CD4-positive, alpha-beta T cell treated with Interleukin-12 subunit alpha and Interleukin-12 subunit beta, for 1 hour (primary cell): ENCODE results near the gene ENAH.
A peak's percentile ranks its signal among the peaks of the same experiment; 100 is the strongest.

ENCODE experiments used
- DNase-seq: peaks from one replicate; pipeline ENCODE4 v3.0.0-alpha.2; 2020

Gene ENAH

GRCh38 chr1:225468270-225469020 lies 184.5 kb downstream of the ENAH start:
- DNase-seq, result peak; percentile 30

DNA sequence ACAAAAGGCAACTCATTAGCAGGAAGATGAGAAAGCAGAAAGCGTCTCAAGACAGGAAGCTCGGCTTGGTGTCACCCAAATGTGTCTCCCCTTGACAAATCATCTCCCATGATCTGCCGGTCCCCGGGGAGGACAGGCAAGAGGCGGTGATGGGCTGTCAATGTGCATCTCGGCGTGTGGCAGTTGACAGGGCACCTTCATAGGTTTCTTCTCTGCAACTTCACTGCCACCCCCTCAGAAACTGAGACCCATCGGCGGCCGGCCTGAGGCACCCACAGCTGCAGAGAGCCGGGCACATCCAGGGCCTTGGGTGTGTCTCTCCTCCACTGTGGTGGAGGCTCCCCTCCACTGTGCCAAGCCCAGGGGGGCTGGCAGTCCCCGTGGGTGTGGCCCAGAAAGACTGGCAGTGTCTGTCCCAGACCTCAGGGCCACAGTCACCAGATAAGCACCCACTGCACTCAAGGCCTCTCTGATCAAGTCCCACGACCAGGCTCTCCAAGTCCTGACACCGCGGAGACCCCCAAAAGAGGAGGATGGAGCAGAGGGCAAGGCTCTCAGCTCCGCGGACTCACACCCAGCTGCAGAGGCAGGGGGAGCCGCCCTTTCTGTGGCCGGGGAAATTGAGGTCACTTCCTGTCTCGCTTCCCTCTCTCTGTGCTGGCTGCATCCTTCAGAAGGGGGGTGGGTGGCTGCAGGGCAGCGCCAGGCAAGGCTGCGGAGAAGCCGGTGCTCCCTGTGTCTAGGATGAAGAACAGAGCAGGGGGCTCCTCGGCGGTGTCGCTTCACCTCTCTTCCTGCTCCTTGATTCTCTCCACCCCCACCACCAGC lies 185.5 kb downstream of the ENAH start:
- peak; percentile 85 for DNase-seq

GRCh38 chr1:225466848-225467192 lies 186.1 kb downstream of the ENAH start:
- no peak for DNase-seq

DNA sequence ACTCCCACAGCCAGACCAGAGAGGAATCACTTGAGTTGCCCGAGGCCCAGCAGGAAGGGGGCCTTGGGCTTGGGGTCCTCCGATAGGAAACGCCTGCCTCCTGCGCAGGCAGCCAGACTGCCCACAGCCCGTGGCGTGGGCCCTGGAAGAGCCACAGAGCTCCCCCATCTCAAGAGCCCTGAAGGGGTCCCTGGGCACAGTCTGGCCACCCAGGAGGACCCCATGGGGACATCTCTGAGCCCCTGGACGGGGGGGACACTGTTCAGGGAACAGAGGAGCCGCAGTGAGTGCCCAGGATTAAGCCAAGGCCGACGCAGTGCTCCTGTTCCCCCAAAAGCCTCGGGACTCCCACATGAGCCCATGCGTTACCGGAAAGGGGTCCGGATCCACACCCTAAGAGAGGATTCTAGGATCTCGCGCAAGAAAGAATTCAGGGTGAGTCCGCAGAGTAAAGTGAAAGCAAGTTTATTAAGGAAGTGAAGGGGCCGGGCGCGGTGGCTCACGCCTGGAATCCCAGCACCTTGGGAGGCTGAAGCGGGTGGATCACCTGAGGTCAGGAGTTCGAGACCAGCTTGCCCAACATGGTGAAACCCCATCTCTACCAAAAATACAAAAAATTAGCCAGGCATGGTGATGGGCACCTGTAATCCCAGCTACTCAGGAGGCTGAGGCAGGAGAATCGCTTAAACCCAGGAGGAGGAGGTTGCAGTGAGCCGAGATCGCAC lies 187.0 kb downstream of the ENAH start:
- DNase-seq, result no peak

DNA sequence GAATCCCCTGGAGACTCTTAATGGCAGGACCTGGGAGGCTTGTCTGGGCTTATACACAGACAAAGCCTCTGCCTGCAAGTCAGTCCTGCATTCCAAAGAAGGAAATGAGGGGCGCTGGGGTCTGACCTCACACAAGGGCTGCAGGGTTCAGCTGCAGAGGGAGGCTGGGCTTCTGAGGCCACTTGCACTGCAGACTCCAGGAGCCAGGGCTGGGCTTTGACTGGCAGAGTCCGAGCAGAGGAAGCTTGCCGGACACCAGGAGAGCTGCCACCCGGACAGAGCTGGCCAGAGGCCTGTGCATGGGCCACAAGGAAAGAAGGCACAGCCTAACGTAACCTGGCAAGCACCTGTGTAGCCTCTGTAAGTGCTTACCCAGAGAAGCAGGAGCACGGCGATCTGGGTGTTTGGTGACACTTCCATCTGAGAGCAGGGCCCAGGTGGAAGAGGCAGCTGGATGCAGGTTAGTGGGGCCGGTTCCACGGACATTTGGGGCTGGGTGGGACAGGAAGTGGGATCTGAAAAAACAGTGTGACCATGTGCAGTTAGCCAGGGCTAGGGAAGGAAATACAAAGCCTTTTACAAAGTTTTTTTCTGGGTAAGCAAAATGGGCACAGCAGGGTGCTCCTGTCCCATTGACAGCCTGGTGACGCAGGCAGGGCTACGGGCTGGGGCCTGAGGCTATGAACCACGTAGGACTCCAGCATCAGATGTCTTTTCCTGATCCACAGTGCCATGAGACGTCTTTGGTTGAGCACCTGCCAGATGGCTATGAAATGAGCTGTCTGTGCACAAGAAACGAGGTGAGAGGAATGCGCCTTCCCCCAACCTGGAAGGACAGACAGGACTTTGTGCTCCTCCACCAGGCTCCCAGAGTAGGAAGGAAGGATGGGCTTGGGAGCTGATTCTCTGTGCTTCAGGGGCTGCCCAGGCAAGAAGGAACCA lies 187.8 kb downstream of the ENAH start:
- no peak for DNase-seq

DNA sequence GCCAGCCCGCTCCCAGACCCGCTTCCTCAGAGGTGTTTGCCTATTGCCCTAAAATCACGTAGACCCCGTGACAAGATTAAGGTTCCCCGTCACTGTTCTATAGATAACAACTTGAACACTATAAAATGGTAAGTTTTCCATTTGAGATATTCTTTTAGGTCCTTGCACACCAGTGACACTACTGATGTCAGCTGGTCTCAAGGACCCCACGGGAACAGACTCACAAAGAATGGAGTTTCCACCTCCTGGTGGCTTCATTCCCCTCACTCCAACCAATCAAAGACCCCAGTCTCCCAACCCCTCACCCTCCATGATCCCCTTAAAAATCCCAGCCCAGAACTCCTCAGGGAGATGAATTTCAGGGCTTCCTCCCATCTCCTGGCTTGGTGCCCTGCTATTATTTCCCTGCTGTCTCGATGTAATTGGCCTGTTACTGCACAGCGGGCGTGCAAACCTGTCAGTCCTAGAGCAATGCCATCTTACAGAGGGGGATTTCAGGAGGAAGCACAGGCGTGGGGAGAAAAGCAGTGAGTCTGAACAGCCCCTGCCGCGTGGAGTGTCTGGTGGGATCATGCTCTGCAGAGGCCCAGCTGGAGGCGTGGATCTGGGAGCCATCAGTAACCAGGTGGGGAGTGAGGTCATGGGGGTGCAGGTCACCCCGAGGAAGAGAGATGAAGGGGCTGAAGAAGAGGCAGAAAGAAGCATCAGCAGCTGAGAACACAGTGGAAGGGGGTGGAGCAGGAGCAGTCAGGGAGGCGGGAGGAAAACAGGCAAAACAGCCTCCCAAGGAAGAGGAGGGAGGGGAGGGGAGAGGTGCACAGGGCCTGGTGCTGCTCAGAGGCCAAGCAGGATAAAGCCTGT lies 190.0 kb downstream of the ENAH start:
- DNase-seq, result no peak

- no peak for DNase-seq
Measured at GRCh38 chr1:225462429-225462713, 190.6 kb downstream of the ENAH start.

GRCh38 chr1:225461533-225462428 lies 191.1 kb downstream of the ENAH start:
- DNase-seq, result no peak

DNA sequence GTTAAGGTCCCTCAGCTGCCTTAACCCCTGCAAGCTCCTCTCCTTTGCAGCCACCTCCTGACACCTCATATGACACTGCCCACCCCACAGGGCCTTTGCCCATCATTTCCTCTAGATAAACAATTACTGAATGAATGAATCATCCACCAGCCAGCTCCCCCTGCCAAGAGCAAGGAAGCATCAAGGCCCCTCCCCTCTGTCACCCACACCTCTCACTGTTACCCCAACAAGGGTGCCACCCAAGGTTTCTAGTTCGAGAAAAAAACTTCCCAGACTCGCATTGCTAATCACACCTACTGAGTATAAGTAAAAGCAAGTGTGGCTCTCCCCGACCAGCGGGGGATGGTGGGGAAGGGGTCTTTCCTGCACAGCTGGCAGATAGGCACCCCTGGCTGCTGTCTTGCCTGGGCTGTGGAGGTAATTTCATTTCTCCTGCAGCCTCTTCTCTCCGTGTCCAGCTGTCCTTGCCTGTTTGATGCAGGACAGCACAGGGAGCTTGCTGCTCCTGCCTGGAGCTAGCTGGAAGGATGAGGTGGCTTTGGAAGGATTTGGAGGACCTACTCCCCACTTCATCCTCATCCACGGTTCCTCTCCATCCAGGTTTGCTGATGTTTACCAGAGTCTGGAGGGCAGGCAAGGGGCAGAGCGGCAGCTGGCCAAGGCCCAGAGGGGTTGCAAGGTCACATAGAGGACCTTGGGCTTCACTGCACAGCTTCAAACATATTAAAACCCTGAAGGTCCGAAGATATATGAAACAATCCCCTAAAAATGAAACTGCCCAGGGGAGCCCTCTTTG lies 192.0 kb downstream of the ENAH start:
- peak; percentile 77 for DNase-seq

DNA sequence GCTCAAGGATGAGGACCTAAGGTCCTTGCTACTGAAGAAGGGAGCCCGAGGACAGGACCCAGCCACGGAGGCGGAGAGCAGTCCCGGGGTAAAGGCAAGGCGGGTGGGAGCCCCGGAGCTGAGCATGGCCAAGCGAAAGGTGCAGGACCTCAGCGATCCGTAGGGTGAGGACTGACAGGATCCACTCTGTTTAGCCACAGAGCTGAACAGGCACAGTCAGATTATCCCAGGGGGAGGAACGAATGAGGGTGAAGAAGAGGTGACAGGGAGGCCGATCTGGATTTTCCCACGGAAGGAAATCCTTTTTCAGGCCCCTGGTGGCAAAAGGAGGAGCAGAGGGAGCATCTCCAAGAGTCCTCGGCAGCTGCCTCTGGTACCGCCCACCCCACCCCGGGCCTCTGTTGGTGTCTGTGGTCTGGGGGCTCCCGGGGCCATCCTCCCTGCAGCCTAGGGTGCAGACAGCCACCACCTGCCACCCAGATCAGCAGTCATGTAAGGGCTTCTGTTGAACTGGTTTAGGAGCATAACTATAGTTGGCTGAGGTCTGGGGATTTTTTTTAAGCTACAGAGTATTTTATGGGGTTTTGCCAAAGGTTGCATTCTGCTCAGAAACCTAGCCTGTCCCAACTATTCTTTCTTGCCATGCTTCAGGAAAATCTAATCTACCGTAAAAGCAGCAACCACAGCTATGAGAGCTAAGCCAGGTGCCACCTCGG lies 192.7 kb downstream of the ENAH start:
- no peak for DNase-seq

DNA sequence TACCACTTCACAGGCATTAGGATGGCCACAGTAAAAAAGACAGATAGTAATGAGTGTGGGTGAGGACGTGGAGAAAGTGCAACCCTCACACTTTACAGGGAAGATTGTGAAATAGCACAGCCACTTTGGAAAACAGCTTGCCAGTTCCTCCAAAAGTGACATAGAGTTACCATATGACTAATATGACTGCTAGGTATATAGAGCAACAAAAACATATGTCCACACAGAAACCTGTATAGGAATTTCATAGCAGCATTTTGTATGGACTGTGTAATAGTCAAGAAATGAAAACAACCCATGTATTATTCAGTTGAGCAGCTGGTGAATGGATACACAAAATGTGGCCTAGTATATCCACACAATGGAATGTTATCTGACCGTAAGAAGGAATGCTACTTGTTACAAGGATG lies 194.7 kb downstream of the ENAH start:
- DNase-seq, result no peak

- peak; percentile 61 for DNase-seq
Measured at GRCh38 chr1:225454733-225455132, 198.2 kb downstream of the ENAH start.

GRCh38 chr1:225453797-225454648 lies 198.9 kb downstream of the ENAH start:
- no peak for DNase-seq

- no peak for DNase-seq
Measured at GRCh38 chr1:225451840-225452515, 200.9 kb downstream of the ENAH start.

GRCh38 chr1:225451340-225451739 lies 201.6 kb downstream of the ENAH start:
- no peak for DNase-seq

- no peak for DNase-seq
Measured at GRCh38 chr1:225450491-225451191, 202.3 kb downstream of the ENAH start.

GRCh38 chr1:225449774-225450173 lies 203.1 kb downstream of the ENAH start:
- DNase-seq, result no peak
